Measurements from ENCODE around the gene ITGA2B. TPM values are rescaled to one million over a fixed set of nuclear protein-coding genes. Genes with fewer than 3 reads are reported as not detected.

The ITGA2B gene
- total and polyA plus RNA-seq, 2 of the 8 experiments (the other 6 are each of a cell fraction or from before 2014, with no cell fraction given) = 6.9 to 12.3 TPM

DNA sequence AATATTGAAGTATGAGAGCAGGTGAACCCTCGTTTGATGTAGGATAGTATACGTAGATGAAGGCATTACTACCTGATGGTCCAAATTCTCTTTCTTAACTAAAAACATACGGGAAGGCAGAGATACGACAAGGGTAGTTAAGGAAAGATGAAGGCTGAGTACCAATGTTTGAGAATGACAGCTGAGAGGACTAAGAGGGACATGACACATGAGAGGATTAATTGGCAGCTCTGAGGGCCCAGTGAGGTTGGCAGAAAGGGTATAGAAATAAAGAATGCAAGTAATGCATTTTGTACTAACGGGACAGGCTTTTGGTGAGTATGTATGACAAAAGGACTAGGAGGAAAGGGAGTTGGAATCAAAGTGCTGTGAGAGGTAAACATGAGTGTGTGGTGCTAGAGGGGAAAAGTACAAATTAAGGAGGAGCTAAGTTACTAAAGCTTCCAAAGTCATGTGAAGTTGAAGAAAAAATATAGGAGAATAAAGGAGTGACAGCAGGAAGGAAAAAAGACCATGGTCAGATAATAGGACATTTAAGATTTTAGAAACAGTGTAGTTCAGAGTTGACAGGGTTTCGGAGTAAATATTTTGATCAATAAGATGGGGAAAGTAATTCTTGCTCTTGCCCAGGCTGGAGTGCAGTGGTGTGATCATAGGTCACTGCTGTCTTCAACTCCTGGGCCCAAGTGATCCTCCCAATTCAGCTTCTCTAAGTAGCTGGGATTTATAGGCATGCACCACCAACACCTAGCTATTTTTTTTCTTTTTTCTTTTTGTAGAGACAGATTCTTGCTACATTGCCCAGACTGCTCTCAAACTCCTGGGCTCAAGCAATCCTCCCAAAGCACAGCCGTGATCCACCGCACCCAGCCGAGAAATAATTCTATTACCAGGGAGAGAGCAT, 43.1 kb upstream of the ITGA2B start:
- Histone ChIP-seq H3K36me3 (ENCODE audit: control insufficient read depth in 2 of 4, insufficient read depth in 4 of 4, low read length in 3 of 4) (peaks cover 2 to 35% (median 13%) of the 10 kb centered on the region in 4 experiments; a peak in 6 of 8 replicates), H2BK15ac (ENCODE audit: low read length) (no peak overlapping the region), H3K18ac (ENCODE audit: extremely low read depth, low read length) (no peak overlapping the region), H3K27ac (ENCODE audit: low read depth, low read length) (no peak overlapping the region), H4K20me1 (replicated peaks in 1 of 2; ENCODE audit: control insufficient read depth in 1 of 2, insufficient read depth in 2 of 2, low read length in 2 of 2) (peaks cover 0 to 2% of the 10 kb centered on the region in 2 experiments), H3K9ac (replicated peaks in 1 of 4; ENCODE audit: extremely low read depth in 1 of 4, low read depth in 3 of 4, low read length in 3 of 4) (no peak overlapping the region), H2BK12ac (ENCODE audit: low read depth, low read length) (no peak overlapping the region), H4K91ac (replicated peaks; ENCODE audit: insufficient read length, low read length) (no peak overlapping the region), H3K23me2 (ENCODE audit: low read depth, low read length) (no peaks in the 10 kb centered on the region; the same call in 1 of the 2 replicates), H3K79me2 (ENCODE audit: control insufficient read depth in 1 of 2, insufficient read depth in 2 of 2, low read length in 2 of 2) (no peaks in the 10 kb centered on the region), H2AFZ (ENCODE audit: low read length) (no peak overlapping the region), H3K23ac (ENCODE audit: insufficient read length) (no peak overlapping the region), H2BK20ac (ENCODE audit: low read length) (no peak overlapping the region), H3K9me3 (ENCODE audit: insufficient read depth in 2 of 2, low read depth in 1 of 2, low read length in 1 of 2) (no peaks in the 10 kb centered on the region), H3K4me2 (ENCODE audit: insufficient read depth in 1 of 2, low read depth in 2 of 2, low read length in 2 of 2) (no peak overlapping the region), H3K56ac (replicated peaks; ENCODE audit: insufficient read length, low read depth, low read length) (no peak overlapping the region), H3K14ac (ENCODE audit: insufficient read length) (no peak overlapping the region), H4K8ac (ENCODE audit: extremely low read depth, insufficient read depth, low read length) (no peak overlapping the region), H3K79me1 (ENCODE audit: low read depth, low read length) (no peaks in the 10 kb centered on the region), H3K4me1 (replicated peaks in 1 of 4; ENCODE audit: control insufficient read depth in 3 of 4, insufficient read depth in 4 of 4, low read length in 3 of 4) (no peaks in the 10 kb centered on the region), H2BK5ac (ENCODE audit: low read depth, low read length) (no peak overlapping the region), H2BK120ac (replicated peaks; ENCODE audit: low read depth, low read length) (no peak overlapping the region), H3K4me3 (ENCODE audit: extremely low read depth in 1 of 4, insufficient read depth in 2 of 4, low read depth in 3 of 4, low read length in 4 of 4) (no peak overlapping the region), H3K27me3 (replicated peaks in 1 of 4; ENCODE audit: control insufficient read depth in 3 of 4, extremely low read depth in 1 of 4, insufficient read depth in 3 of 4, low read length in 3 of 4) (no peaks in the 10 kb centered on the region), H2AK5ac (ENCODE audit: low read depth, low read length) (no peak overlapping the region), H4K5ac (ENCODE audit: insufficient read length, low read depth, low read length) (no peak overlapping the region), H3K4ac (replicated peaks; ENCODE audit: insufficient read length, low read depth, low read length) (no peak overlapping the region)
- POLR2A ChIA-PET (ENCODE audit: partially characterized antibody) = interaction anchor here (0.7 kb wide), 1 partner anchor 15 kb away, joined by 3 read pairs; no protein-coding TSS in a partner anchor
- FAIRE-seq = no peak
- DNase-seq (ENCODE audit: low read depth in 1 of 2, low spot score in 2 of 2) = no peak
- CTCF ChIA-PET (ENCODE audit: partially characterized antibody) = interaction anchor here (0.6 to 2.2 kb wide), 4 partner anchors 13 to 90 kb away, joined by 3 to 8 read pairs (median 4); no protein-coding TSS in a partner anchor
- WGBS, 2 experiments (ENCODE audit: extremely low coverage in 1 of 2, insufficient coverage in 1 of 2, insufficient read length in 1 of 2, insufficient replicate concordance in 2 of 2, low coverage in 1 of 2, low lambda C conversion rate in 2 of 2, missing lambda C conversion rate in 1 of 2) = 95% methylated on average over 9 of the region's 9 CpGs; no CpG with 5 or more reads in 1 of the 2 experiments
- TF ChIP-seq CTCF (IDR thresholded peaks at IDR 0.05; ENCODE audit: control extremely low read depth in 1 of 3, insufficient read depth in 1 of 3, low read depth in 1 of 3, low read length in 3 of 3) (no peak), POLR2A (IDR thresholded peaks at IDR 0.05; ENCODE audit: control extremely low read depth in 1 of 2, low read depth in 2 of 2, low read length in 2 of 2) (no peak), TCF12 (IDR thresholded peaks at IDR 0.05; ENCODE audit: low read depth, low read length) (no peak), RFX5 (IDR thresholded peaks at IDR 0.05; ENCODE audit: borderline replicate concordance, low read depth, low read length) (no peak), TBP (IDR thresholded peaks at IDR 0.05; ENCODE audit: low read depth, low read length) (no peak), CHD2 (IDR thresholded peaks at IDR 0.05; ENCODE audit: low read length) (no peak), GABPA (IDR thresholded peaks at IDR 0.05; ENCODE audit: borderline replicate concordance, insufficient read depth, low read length) (no peak), SP1 (IDR thresholded peaks at IDR 0.05; ENCODE audit: low read depth, low read length) (no peak), EZH2 (IDR thresholded peaks at IDR 0.05; ENCODE audit: low read depth, low read length, severe bottlenecking) (no peak), PHF8 (conservative IDR thresholded peaks at IDR 0.05; ENCODE audit: low read depth, low read length) (no peak)
